ENCODE data around the gene BTBD2. TPM values are rescaled to one million over a fixed set of nuclear protein-coding genes. Genes with fewer than 3 reads are reported as not detected.
A peak's percentile ranks its signal among the peaks of the same experiment; 100 is the strongest.

Gene BTBD2
- total RNA-seq (133 and 155 TPM in 2 replicates), polyA plus RNA-seq (126 and 149 TPM in 2 replicates)

- Histone ChIP-seq H3K27me3 (no peaks in the 10 kb centered on the region), H3K9me3 (ENCODE audit: low read depth) (no peaks in the 10 kb centered on the region), H3K27ac (no peak within 1 kb of the TSS), H3K4me3 (peak within 1 kb of the TSS; percentile 67), H3K4me1 (ENCODE audit: low read depth) (no peaks in the 10 kb centered on the region), H3K36me3 (no peaks in the 10 kb centered on the region)
- TF ChIP-seq, protein P1, sequence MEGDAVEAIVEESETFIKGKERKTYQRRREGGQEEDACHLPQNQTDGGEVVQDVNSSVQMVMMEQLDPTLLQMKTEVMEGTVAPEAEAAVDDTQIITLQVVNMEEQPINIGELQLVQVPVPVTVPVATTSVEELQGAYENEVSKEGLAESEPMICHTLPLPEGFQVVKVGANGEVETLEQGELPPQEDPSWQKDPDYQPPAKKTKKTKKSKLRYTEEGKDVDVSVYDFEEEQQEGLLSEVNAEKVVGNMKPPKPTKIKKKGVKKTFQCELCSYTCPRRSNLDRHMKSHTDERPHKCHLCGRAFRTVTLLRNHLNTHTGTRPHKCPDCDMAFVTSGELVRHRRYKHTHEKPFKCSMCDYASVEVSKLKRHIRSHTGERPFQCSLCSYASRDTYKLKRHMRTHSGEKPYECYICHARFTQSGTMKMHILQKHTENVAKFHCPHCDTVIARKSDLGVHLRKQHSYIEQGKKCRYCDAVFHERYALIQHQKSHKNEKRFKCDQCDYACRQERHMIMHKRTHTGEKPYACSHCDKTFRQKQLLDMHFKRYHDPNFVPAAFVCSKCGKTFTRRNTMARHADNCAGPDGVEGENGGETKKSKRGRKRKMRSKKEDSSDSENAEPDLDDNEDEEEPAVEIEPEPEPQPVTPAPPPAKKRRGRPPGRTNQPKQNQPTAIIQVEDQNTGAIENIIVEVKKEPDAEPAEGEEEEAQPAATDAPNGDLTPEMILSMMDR (IDR thresholded peaks at IDR 0.05; ENCODE audit: low read depth, low read length), result no peak
- peak; percentile 57 to 89 for DNase-seq (ENCODE audit: low read depth in 1 of 2, low spot score in 1 of 2)
These were observed at the start of gene BTBD2 for GRCh38 chr19:2015608-2015950. BTBD2 (minus strand) TSS chr19:2015714; CDS start chr19:2015703, 11 bp downstream.

GRCh38 chr19:2064788-2065524, 49.4 kb upstream of the BTBD2 start:
- Histone ChIP-seq H3K4me1 (ENCODE audit: low read depth) (peaks cover 13% of the 10 kb centered on the region), H3K36me3 (no peaks in the 10 kb centered on the region), H3K4me3 (no peak overlapping the region), H3K27me3 (no peaks in the 10 kb centered on the region), H3K27ac (peak overlapping the region; percentile 51), H3K9me3 (ENCODE audit: low read depth) (no peaks in the 10 kb centered on the region)
- TF ChIP-seq, protein P1 (IDR thresholded peaks at IDR 0.05; ENCODE audit: low read depth, low read length), result no peak
- DNase-seq (ENCODE audit: low read depth in 1 of 2, low spot score in 1 of 2), result no peak

GRCh38 chr19:2064395-2064787, 48.9 kb upstream of the BTBD2 start:
- H3K27ac ChIP-seq, result peak overlapping the region; percentile 51
- TF ChIP-seq, protein P1 (IDR thresholded peaks at IDR 0.05; ENCODE audit: low read depth, low read length), result no peak
- H3K4me1 ChIP-seq (ENCODE audit: low read depth), result peaks cover 19% of the 10 kb centered on the region
- no peaks in the 10 kb centered on the region for H3K9me3 ChIP-seq (ENCODE audit: low read depth)
- no peak overlapping the region for H3K4me3 ChIP-seq
- H3K27me3 ChIP-seq, result no peaks in the 10 kb centered on the region
- no peaks in the 10 kb centered on the region for H3K36me3 ChIP-seq
- DNase-seq (ENCODE audit: low read depth in 1 of 2, low spot score in 1 of 2), result no peak

DNA sequence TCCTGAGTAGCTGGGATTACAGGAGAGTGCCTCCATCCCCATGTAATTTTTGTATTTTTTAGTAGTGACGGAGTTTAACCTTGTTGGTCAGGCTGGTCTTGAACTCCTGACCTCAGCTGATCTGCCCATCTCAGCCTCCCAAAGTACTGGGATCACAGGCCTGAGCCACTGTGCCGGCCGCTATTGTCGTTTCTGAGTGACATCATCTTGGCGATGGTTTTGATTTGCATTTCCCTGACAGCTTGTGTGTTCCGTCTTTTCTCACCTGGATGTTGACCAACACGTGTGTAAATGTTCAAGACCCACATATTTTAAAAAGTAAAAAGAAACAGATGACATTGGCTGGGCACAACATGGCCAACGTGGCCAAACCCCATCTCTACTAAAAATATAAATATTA, 48.3 kb upstream of the BTBD2 start:
- Histone ChIP-seq H3K4me3 (no peak overlapping the region), H3K4me1 (ENCODE audit: low read depth) (peaks cover 25% of the 10 kb centered on the region), H3K36me3 (no peaks in the 10 kb centered on the region), H3K9me3 (ENCODE audit: low read depth) (no peaks in the 10 kb centered on the region), H3K27me3 (no peaks in the 10 kb centered on the region), H3K27ac (no peak overlapping the region)
- TF ChIP-seq, protein P1 (IDR thresholded peaks at IDR 0.05; ENCODE audit: low read depth, low read length), result no peak
- no peak for DNase-seq (ENCODE audit: low read depth in 1 of 2, low spot score in 1 of 2)

DNA sequence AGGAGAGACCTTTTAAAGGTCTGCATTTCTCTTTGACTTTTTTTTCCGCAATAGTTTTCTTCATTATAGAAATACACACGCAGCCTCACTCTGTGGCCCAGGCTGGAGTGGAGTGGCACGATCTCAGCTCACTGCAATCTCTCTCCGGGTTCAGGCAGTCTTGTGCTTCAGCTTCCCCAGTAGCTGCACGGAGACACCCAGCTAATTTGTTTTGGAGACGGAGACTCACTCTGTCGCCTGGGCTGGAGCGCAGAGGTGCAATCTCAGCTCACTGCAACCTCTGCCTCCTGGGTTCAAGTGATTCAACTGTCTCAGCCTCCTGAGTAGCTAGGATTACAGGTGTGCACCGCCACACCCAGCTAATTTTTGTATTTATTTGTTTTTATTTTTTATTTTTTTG, 47.3 kb upstream of the BTBD2 start:
- no peaks in the 10 kb centered on the region for H3K27me3 ChIP-seq
- no peak overlapping the region for H3K4me3 ChIP-seq
- H3K4me1 ChIP-seq (ENCODE audit: low read depth), result peaks cover 25% of the 10 kb centered on the region
- no peak for DNase-seq (ENCODE audit: low read depth in 1 of 2, low spot score in 1 of 2)
- TF ChIP-seq, protein P1 (IDR thresholded peaks at IDR 0.05; ENCODE audit: low read depth, low read length), result no peak
- H3K27ac ChIP-seq, result peak overlapping the region; percentile 99
- no peaks in the 10 kb centered on the region for H3K9me3 ChIP-seq (ENCODE audit: low read depth)
- no peaks in the 10 kb centered on the region for H3K36me3 ChIP-seq
